K562 (cell line): Measurements from ENCODE around the gene HDAC5. TPM values are rescaled to one million over a fixed set of nuclear protein-coding genes. Genes with fewer than 3 reads are reported as not detected.

ENCODE experiments used
- CREBBP ChIP-seq: IDR thresholded peaks from one replicate; pipeline ENCODE4 v1.6.1; 2012; ENCODE audit warnings: low read depth, mild to moderate bottlenecking, control low read depth, inconsistent platforms, low read length
- ETS2 ChIP-seq: IDR thresholded peaks from 2 replicates; pipeline ENCODE4 v1.6.1; 2016; ENCODE audit warnings: borderline replicate concordance, missing genetic modification characterization, mild to moderate bottlenecking, moderate library complexity, missing compliant biosample characterization; ENCODE audit not compliant: poor library complexity, severe bottlenecking
- FUS ChIP-seq: fragments of 200-400 bp; formaldehyde crosslinking; optimal IDR thresholded peaks from 2 replicates; pipeline ENCODE3; 2017; ENCODE audit warnings: low read depth, low read length
- JUNB ChIP-seq: fragments of 450-650 bp; formaldehyde crosslinking; conservative IDR thresholded peaks from 2 replicates; pipeline ENCODE4 v1.4.0; 2020; ENCODE audit warnings: mild to moderate bottlenecking
- MBD2 ChIP-seq: sonication (generic); IDR thresholded peaks from 2 replicates; pipeline ENCODE4 v1.6.1; 2016; ENCODE audit warnings: low read depth, borderline replicate concordance
- RBM22 ChIP-seq: fragments of 200-400 bp; formaldehyde crosslinking; IDR thresholded peaks from 2 replicates; pipeline ENCODE4 v1.6.1; 2018; ENCODE audit warnings: low read length, low read depth; ENCODE audit not compliant: poor library complexity, severe bottlenecking
- ZNF143 ChIP-seq: sonication (generic); formaldehyde crosslinking; IDR thresholded peaks from 2 replicates; pipeline ENCODE4 v1.9.0; 2022; ENCODE audit warnings: mild to moderate bottlenecking, missing genetic modification reagents
- ZNF146 ChIP-seq: IDR thresholded peaks from one replicate; pipeline ENCODE4 v1.6.1; 2018; ENCODE audit warnings: missing compliant biosample characterization; ENCODE audit not compliant: unreplicated experiment
- ZNF23 ChIP-seq: fragments of 250-450 bp; sonication (Bioruptor Pico); IDR thresholded peaks from 2 replicates; pipeline ENCODE4 v1.4.0; 2020; ENCODE audit warnings: mild to moderate bottlenecking
- ZNF592 ChIP-seq: fragments of 450-650 bp; IDR thresholded peaks from 2 replicates; pipeline ENCODE4 v1.6.1; 2017; ENCODE audit warnings: antibody characterized with exemption, mild to moderate bottlenecking
- polyA plus RNA-seq, 8 experiments: library from polyadenylated mRNA; depleted of rRNA in 4 of 8; stranded (reverse) in 5 of 8; unstranded in 3 of 8; fragments of >200 nt; fragmentation: Nextera tagmentation in 2 of 8; fragmentation: Illumina TruSeq in 1 of 8; extraction: Ambion mirVana in 2 of 8; extraction: Trizol in 1 of 8; gene quantifications; 2 replicates each; pipeline versions ENCODE4 v1.2.1 to v1.2.3, GENCODE V29; 2011 to 2014; ENCODE audit warnings: inconsistent platforms in 1 of 8, missing spikeins in 1 of 8
- total RNA-seq, 7 experiments: library from RNA; depleted of rRNA in 6 of 7; stranded (reverse); fragments of >200 nt in 6 of 7; fragmentation: Illumina TruSeq in 2 of 7; extraction: Trizol in 2 of 7; gene quantifications; 2 replicates each; pipeline versions ENCODE4 v1.2.1 to v1.2.3, GENCODE V29; 2011 to 2021; ENCODE audit warnings: low replicate concordance in 1 of 7
- TF ChIP-seq, protein P1 (sequence below), 2 experiments: fragments of 450-650 bp in 1 of 2; sonication (generic) in 1 of 2; formaldehyde crosslinking in 1 of 2; IDR thresholded peaks; 2 replicates each; pipeline versions ENCODE4 v1.7.1 to v1.9.0; 2016 to 2022; ENCODE audit warnings: inconsistent platforms in 1 of 2, mild to moderate bottlenecking in 1 of 2, missing genetic modification reagents in 1 of 2
- TF ChIP-seq, protein P2 (sequence below): sonication (generic); formaldehyde crosslinking; IDR thresholded peaks from 2 replicates; pipeline ENCODE4 v1.8.0; 2022; ENCODE audit warnings: mild to moderate bottlenecking, low read depth, missing genetic modification reagents

Gene HDAC5
- total and polyA plus RNA-seq, 9 of the 15 experiments (the other 6 are each of a cell fraction or from before 2014, with no cell fraction given), result 0.45 to 26.2 (median 16.4) TPM

DNA sequence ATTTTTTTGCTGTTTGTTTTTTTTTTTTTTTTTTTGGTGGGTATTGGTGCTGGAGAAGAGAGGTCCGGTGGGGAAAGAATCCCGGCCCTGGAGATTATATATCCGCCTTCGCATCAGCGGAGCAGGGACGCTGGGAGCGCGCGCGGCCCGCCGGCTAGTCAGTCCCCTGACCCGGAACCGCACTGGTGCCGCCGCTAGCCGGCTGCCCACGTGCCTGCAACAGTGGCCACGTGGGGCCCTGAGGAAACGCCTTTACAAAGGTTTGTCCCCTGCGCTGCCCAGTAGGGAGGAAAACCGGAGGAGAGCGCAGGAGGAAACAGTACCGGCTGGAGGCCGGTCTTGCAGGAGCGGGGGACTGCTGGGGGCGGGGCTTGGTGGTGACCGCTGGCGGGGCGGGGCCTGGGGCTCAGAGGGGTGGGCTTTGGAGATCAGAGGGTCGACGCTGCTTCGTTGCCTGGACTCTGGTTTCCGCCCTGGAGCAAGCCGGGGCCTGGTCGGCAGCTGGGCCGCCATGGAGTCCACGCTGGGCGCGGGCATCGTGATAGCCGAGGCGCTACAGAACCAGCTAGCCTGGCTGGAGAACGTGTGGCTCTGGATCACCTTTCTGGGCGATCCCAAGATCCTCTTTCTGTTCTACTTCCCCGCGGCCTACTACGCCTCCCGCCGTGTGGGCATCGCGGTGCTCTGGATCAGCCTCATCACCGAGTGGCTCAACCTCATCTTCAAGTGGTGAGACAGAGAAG is 52.8 kb downstream of the HDAC5 start, which contains the start of gene G6PC3 (continued):
- TF ChIP-seq, protein P1, sequence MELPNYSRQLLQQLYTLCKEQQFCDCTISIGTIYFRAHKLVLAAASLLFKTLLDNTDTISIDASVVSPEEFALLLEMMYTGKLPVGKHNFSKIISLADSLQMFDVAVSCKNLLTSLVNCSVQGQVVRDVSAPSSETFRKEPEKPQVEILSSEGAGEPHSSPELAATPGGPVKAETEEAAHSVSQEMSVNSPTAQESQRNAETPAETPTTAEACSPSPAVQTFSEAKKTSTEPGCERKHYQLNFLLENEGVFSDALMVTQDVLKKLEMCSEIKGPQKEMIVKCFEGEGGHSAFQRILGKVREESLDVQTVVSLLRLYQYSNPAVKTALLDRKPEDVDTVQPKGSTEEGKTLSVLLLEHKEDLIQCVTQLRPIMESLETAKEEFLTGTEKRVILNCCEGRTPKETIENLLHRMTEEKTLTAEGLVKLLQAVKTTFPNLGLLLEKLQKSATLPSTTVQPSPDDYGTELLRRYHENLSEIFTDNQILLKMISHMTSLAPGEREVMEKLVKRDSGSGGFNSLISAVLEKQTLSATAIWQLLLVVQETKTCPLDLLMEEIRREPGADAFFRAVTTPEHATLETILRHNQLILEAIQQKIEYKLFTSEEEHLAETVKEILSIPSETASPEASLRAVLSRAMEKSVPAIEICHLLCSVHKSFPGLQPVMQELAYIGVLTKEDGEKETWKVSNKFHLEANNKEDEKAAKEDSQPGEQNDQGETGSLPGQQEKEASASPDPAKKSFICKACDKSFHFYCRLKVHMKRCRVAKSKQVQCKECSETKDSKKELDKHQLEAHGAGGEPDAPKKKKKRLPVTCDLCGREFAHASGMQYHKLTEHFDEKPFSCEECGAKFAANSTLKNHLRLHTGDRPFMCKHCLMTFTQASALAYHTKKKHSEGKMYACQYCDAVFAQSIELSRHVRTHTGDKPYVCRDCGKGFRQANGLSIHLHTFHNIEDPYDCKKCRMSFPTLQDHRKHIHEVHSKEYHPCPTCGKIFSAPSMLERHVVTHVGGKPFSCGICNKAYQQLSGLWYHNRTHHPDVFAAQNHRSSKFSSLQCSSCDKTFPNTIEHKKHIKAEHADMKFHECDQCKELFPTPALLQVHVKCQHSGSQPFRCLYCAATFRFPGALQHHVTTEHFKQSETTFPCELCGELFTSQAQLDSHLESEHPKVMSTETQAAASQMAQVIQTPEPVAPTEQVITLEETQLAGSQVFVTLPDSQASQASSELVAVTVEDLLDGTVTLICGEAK (IDR thresholded peaks at IDR 0.05), result peak; percentile 88
- TF ChIP-seq, protein P1 (CRISPR knock-in tag; IDR thresholded peaks at IDR 0.05), result no peak
- TF ChIP-seq ZNF146 (CRISPR knock-in tag) (no peak), CREBBP (no peak), FUS (no peak), ZNF23 (CRISPR knock-in tag) (no peak), JUNB (CRISPR knock-in tag) (no peak), ZNF143 (CRISPR knock-in tag) (peak; percentile 51; the same call in 1 of the 2 replicates), MBD2 (0 out of 2 replicates have a peak, but pooled peaks have one; percentile 18), RBM22 (no peak), ETS2 (tag) (no peak), ZNF592 (0 out of 2 replicates have a peak, but pooled peaks have one; percentile 34)
- TF ChIP-seq, protein P2, sequence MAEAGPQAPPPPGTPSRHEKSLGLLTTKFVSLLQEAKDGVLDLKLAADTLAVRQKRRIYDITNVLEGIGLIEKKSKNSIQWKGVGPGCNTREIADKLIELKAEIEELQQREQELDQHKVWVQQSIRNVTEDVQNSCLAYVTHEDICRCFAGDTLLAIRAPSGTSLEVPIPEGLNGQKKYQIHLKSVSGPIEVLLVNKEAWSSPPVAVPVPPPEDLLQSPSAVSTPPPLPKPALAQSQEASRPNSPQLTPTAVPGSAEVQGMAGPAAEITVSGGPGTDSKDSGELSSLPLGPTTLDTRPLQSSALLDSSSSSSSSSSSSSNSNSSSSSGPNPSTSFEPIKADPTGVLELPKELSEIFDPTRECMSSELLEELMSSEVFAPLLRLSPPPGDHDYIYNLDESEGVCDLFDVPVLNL (CRISPR knock-in tag), result no peak; the same call in 1 of the 2 replicates
